IMR-90 (cell line): ENCODE results near the gene SNRNP40. TPM values are rescaled to one million over a fixed set of nuclear protein-coding genes. Genes with fewer than 3 reads are reported as not detected.

Source experiments
- ATAC-seq: fragments of 200-7000 bp; cut with Tn5 transposase; 2 replicates; pipeline ENCODE4 v1.9.1; 2020; ENCODE audit warnings: low read depth, mild to moderate bottlenecking, moderate library complexity
- BruUV-seq: library from RNA; stranded (reverse); fragments of 400-500 nt; replicated peaks from 2 replicates; lab custom pipeline; 2021; lab: Mats Ljungman, UMichigan
- CTCF ChIA-PET: fragments of 300-600 bp; formaldehyde crosslinking; extraction: SDS; loops from one replicate; lab custom pipeline; 2021; ENCODE audit warnings: antibody characterized with exemption; lab: Yijun Ruan, JAX
- POLR2A ChIA-PET: fragments of 300-600 bp; sonication (Branson Sonifier 250); formaldehyde crosslinking; loops from one replicate; lab custom pipeline; 2022; ENCODE audit warnings: antibody characterized with exemption; ENCODE audit not compliant: unreplicated experiment; lab: Charles Lee
- DNase-seq: peaks from one replicate; pipeline ENCODE4 v3.0.0; 2013
- H2AFZ ChIP-seq: replicated peaks from 2 replicates; pipeline ENCODE3; 2013; ENCODE audit warnings: low read length, mild to moderate bottlenecking; ENCODE audit not compliant: poor library complexity
- H2AK5ac ChIP-seq: 2 replicates; pipeline ENCODE4 v1.6.1; 2013; ENCODE audit warnings: low read depth, low read length, inconsistent platforms
- H2AK9ac ChIP-seq: replicated peaks from 2 replicates; pipeline ENCODE3; 2013; ENCODE audit warnings: mild to moderate bottlenecking, low read depth, low read length, moderate library complexity; ENCODE audit not compliant: poor library complexity
- H2BK120ac ChIP-seq: 2 replicates; pipeline ENCODE4 v1.6.1; 2013; ENCODE audit warnings: low read depth, low read length, inconsistent platforms
- H2BK15ac ChIP-seq: 3 replicates; pipeline ENCODE4 v1.6.1; 2013; ENCODE audit warnings: low read depth, low read length, inconsistent platforms
- H2BK20ac ChIP-seq: 2 replicates; pipeline ENCODE4 v1.6.1; 2013; ENCODE audit warnings: low read depth, mild to moderate bottlenecking, inconsistent platforms, low read length, moderate library complexity
- H2BK5ac ChIP-seq: 2 replicates; pipeline ENCODE4 v1.6.1; 2013; ENCODE audit warnings: mild to moderate bottlenecking, low read depth, low read length, inconsistent platforms; ENCODE audit not compliant: poor library complexity, severe bottlenecking
- H3K14ac ChIP-seq: replicated peaks from 2 replicates; pipeline ENCODE4 v1.6.1; 2013; ENCODE audit warnings: low read depth, low read length, inconsistent platforms
- H3K18ac ChIP-seq: 2 replicates; pipeline ENCODE4 v1.6.1; 2013; ENCODE audit warnings: low read depth, low read length, control low read depth
- H3K23ac ChIP-seq: 2 replicates; pipeline ENCODE4 v1.6.1; 2013; ENCODE audit warnings: low read depth, low read length, inconsistent platforms
- H3K27ac ChIP-seq: 2 replicates; pipeline ENCODE4 v1.5.1; 2013; ENCODE audit warnings: mild to moderate bottlenecking, control low read depth, low read length; ENCODE audit not compliant: insufficient read depth
- H3K27me3 ChIP-seq: 2 replicates; pipeline ENCODE4 v1.6.1; 2013; ENCODE audit warnings: low read length; ENCODE audit not compliant: control insufficient read depth, insufficient read depth
- H3K36me3 ChIP-seq: 2 replicates; pipeline ENCODE4 v1.6.1; 2013; ENCODE audit warnings: low read length, mixed read lengths; ENCODE audit not compliant: control insufficient read depth, insufficient read depth
- H3K4ac ChIP-seq: 2 replicates; pipeline ENCODE4 v1.6.1; 2013; ENCODE audit warnings: low read depth, low read length, inconsistent platforms
- H3K4me1 ChIP-seq: 2 replicates; pipeline ENCODE4 v1.6.1; 2013; ENCODE audit warnings: low read length, mixed read lengths; ENCODE audit not compliant: control insufficient read depth, insufficient read depth
- H3K4me2 ChIP-seq: 2 replicates; pipeline ENCODE4 v1.6.1; 2013; ENCODE audit warnings: low read depth, mild to moderate bottlenecking, control low read depth, low read length, moderate library complexity
- H3K4me3 ChIP-seq: 2 replicates; pipeline ENCODE4 v1.5.1; 2013; ENCODE audit warnings: low read depth, mild to moderate bottlenecking, control low read depth, low read length, moderate library complexity; ENCODE audit not compliant: insufficient read depth
- H3K56ac ChIP-seq: 2 replicates; pipeline ENCODE4 v1.6.1; 2013; ENCODE audit warnings: low read length, inconsistent platforms; ENCODE audit not compliant: insufficient read depth; ENCODE audit errors: extremely low read depth
- H3K79me1 ChIP-seq, 2 experiments: 2 replicates each; pipeline ENCODE4 v1.6.1; 2013; ENCODE audit warnings: low read length in 2 of 2, inconsistent platforms in 1 of 2, low read depth in 1 of 2
- H3K9ac ChIP-seq: 2 replicates; pipeline ENCODE4 v1.6.1; 2013; ENCODE audit warnings: low read depth, low read length, control low read depth
- H3K9me1 ChIP-seq: 2 replicates; pipeline ENCODE4 v1.6.1; 2013; ENCODE audit warnings: low read length, inconsistent platforms; ENCODE audit not compliant: insufficient read depth
- H3K9me3 ChIP-seq: 2 replicates; pipeline ENCODE4 v1.6.1; 2013; ENCODE audit warnings: low read length; ENCODE audit not compliant: control insufficient read depth, insufficient read depth
- H4K20me1 ChIP-seq: 2 replicates; pipeline ENCODE4 v1.6.1; 2013; ENCODE audit warnings: low read length, inconsistent platforms; ENCODE audit not compliant: insufficient read depth
- H4K5ac ChIP-seq: 2 replicates; pipeline ENCODE4 v1.6.1; 2013; ENCODE audit warnings: mild to moderate bottlenecking, low read depth, low read length, control low read depth
- H4K8ac ChIP-seq, 2 experiments: 2 replicates each; pipeline ENCODE4 v1.6.1; 2013; ENCODE audit warnings: low read depth in 2 of 2, low read length in 2 of 2, control low read depth in 1 of 2, inconsistent platforms in 1 of 2
- H4K91ac ChIP-seq: 2 replicates; pipeline ENCODE4 v1.6.1; 2013; ENCODE audit warnings: low read depth, low read length, inconsistent platforms; ENCODE audit not compliant: insufficient read depth
- CTCF ChIP-seq: conservative IDR thresholded peaks from 2 replicates; pipeline ENCODE4 v1.5.1; 2012; ENCODE audit warnings: mild to moderate bottlenecking, low read depth, low read length, improper control_type of control experiment
- ELK1 ChIP-seq: fragments of 150-350 bp; IDR thresholded peaks from 2 replicates; pipeline ENCODE4 v1.6.1; 2016; ENCODE audit warnings: low read depth, mild to moderate bottlenecking, low read length, moderate library complexity, borderline replicate concordance
- FOS ChIP-seq: fragments of 150-350 bp; IDR thresholded peaks from 2 replicates; pipeline ENCODE4 v1.6.1; 2016; ENCODE audit warnings: low read depth, low read length
- MAZ ChIP-seq: IDR thresholded peaks from 2 replicates; pipeline ENCODE4 v1.6.1; 2012; ENCODE audit warnings: low read depth, mild to moderate bottlenecking, low read length, improper control_type of control experiment, moderate library complexity, borderline replicate concordance
- POLR2A ChIP-seq: IDR thresholded peaks from 2 replicates; pipeline ENCODE4 v1.6.1; 2012; ENCODE audit warnings: mild to moderate bottlenecking, low read depth, low read length
- WGBS, 2 experiments: methylation state at CpG; one replicate each; pipeline versions ENCODE4 v1.1.5 to v1.1.7; 2013; ENCODE audit warnings: missing lambda C conversion rate in 2 of 2; ENCODE audit not compliant: insufficient read length in 1 of 2; ENCODE audit errors: extremely low coverage in 2 of 2; 5-methylcytosine and 5-hydroxymethylcytosine counted together
- dilution Hi-C: fragments of 300-500 bp; cut with HindIII; formaldehyde crosslinking; loops from one replicate; pipeline ENCODE4 v1.14.3; 2018; ENCODE audit warnings: low sequenced_read_pairs; ENCODE audit not compliant: unreplicated experiment
- in situ Hi-C: fragments of 300-500 bp; cut with MboI; formaldehyde crosslinking; loops from 3 replicates; pipeline ENCODE4 v1.14.3; 2019; ENCODE audit warnings: low sequenced_read_pairs, inconsistent platforms, mixed read lengths
- intact Hi-C: fragments of 100-400 bp; cut with micrococcal nuclease; formaldehyde crosslinking; loops from 2 replicates; pipeline ENCODE4 v1.10.0; 2022
- polyA plus RNA-seq, 3 experiments: library from polyadenylated mRNA; depleted of rRNA; stranded (reverse); fragments of >200 nt; gene quantifications; 2 replicates each; pipeline ENCODE4 v1.2.3, GENCODE V29; 2012; ENCODE audit warnings: low replicate concordance in 1 of 3
- total RNA-seq: library from RNA; depleted of rRNA; stranded (reverse); fragments of >200 nt; gene quantifications from 2 replicates; pipeline ENCODE4 v1.2.3, GENCODE V29; 2012

SNRNP40 gene
- total and polyA plus RNA-seq, 2 of the 4 experiments (the other 2 are of a cell fraction) = 52.3 to 178 TPM

GRCh38 chr1:31272369-31272768 lies 24.2 kb downstream of the SNRNP40 start:
- Histone ChIP-seq H3K27me3 (no peaks in the 10 kb centered on the region), H2AK5ac (no peak overlapping the region), H2BK120ac (no peak overlapping the region), H4K91ac (no peak overlapping the region), H2BK20ac (no peak overlapping the region), H2AK9ac (no peak overlapping the region), H2BK15ac (no peak overlapping the region), H3K9ac (no peak overlapping the region), H3K9me3 (no peaks in the 10 kb centered on the region), H3K18ac (no peak overlapping the region), H3K36me3 (peaks cover 27% of the 10 kb centered on the region), H3K4me3 (no peak overlapping the region), H2BK5ac (no peak overlapping the region), H3K4ac (no peak overlapping the region), H4K20me1 (no peaks in the 10 kb centered on the region), H3K27ac (no peak overlapping the region), H3K9me1 (0 out of 2 replicates have a peak, but pooled peaks cover 2% of the 10 kb centered on the region), H4K5ac (no peak overlapping the region), H3K23ac (no peak overlapping the region), H4K8ac (no peak overlapping the region), H3K4me2 (no peak overlapping the region), H3K14ac (no peak overlapping the region), H2AFZ (no peak overlapping the region), H3K56ac (no peak overlapping the region), H3K79me1 (peaks cover 13 to 15% of the 10 kb centered on the region in 2 experiments), H3K4me1 (no peaks in the 10 kb centered on the region)
- no CpG with 5 or more reads among the region's 3 CpGs for WGBS, 2 experiments
- TF ChIP-seq CTCF = no peak
- TF ChIP-seq MAZ = no peak
- no peak for TF ChIP-seq POLR2A
- TF ChIP-seq FOS = no peak
- TF ChIP-seq ELK1 = no peak
- dilution Hi-C loops = no loop called here
- DNase-seq (no peak), ATAC-seq (no peak)
- intact Hi-C loops = no loop called here
- in situ Hi-C loops = no loop called here
- POLR2A ChIA-PET = no interaction called here
- no TSS peak for BruUV-seq
- CTCF ChIA-PET = no interaction called here
